Glutamatergic neuron (in vitro differentiated cells): ENCODE measurements around the gene SEC31A. TPM values are rescaled to one million over a fixed set of nuclear protein-coding genes. Genes with fewer than 3 reads are reported as not detected.
"Not testable (repeated sequence)": the region's sequence is repeated elsewhere in the genome, so short reads cannot be mapped to it uniquely, and the experiment has no call there.

Experiments
- DNase-seq: peaks from one replicate; pipeline ENCODE4 v3.0.0; 2022
- H3K27ac Mint-ChIP-seq: one replicate; pipeline ENCODE4 v1.8.0; 2020; ENCODE audit warnings: mild to moderate bottlenecking, mixed read lengths, inconsistent platforms; ENCODE audit not compliant: unreplicated experiment
- H3K27me3 Mint-ChIP-seq: one replicate; pipeline ENCODE4 v1.8.0; 2020; ENCODE audit warnings: mild to moderate bottlenecking, moderate library complexity, mixed read lengths, inconsistent platforms; ENCODE audit not compliant: unreplicated experiment
- H3K36me3 Mint-ChIP-seq: one replicate; pipeline ENCODE4 v1.8.0; 2020; ENCODE audit warnings: mild to moderate bottlenecking, mixed read lengths, inconsistent platforms; ENCODE audit not compliant: unreplicated experiment
- H3K4me1 Mint-ChIP-seq: one replicate; pipeline ENCODE4 v1.8.0; 2020; ENCODE audit warnings: mild to moderate bottlenecking, low read depth, mixed read lengths, inconsistent platforms; ENCODE audit not compliant: unreplicated experiment
- H3K4me3 Mint-ChIP-seq: one replicate; pipeline ENCODE4 v1.8.0; 2020; ENCODE audit warnings: mild to moderate bottlenecking, mixed read lengths, inconsistent platforms; ENCODE audit not compliant: unreplicated experiment
- H3K9me3 Mint-ChIP-seq: one replicate; pipeline ENCODE4 v1.8.0; 2020; ENCODE audit warnings: mild to moderate bottlenecking, moderate library complexity, mixed read lengths, inconsistent platforms; ENCODE audit not compliant: unreplicated experiment
- total RNA-seq: library from RNA; stranded (reverse); fragmentation: NEBNext Ultra II Directional; extraction: Animal tissue kit (Norgen Biotek cat#: 25700); gene quantifications from one replicate; pipeline ENCODE4 v1.2.1, GENCODE V29; 2021; ENCODE audit not compliant: unreplicated experiment
- TF ChIP-seq, protein P1 (sequence below): fragments of 200-600 bp; sonication (generic); IDR thresholded peaks from one replicate; pipeline ENCODE4 v1.5.0; 2021; ENCODE audit not compliant: partially characterized antibody, unreplicated experiment

Gene SEC31A
- total RNA-seq, 1 donor from 2014 or later: 201 TPM

DNA sequence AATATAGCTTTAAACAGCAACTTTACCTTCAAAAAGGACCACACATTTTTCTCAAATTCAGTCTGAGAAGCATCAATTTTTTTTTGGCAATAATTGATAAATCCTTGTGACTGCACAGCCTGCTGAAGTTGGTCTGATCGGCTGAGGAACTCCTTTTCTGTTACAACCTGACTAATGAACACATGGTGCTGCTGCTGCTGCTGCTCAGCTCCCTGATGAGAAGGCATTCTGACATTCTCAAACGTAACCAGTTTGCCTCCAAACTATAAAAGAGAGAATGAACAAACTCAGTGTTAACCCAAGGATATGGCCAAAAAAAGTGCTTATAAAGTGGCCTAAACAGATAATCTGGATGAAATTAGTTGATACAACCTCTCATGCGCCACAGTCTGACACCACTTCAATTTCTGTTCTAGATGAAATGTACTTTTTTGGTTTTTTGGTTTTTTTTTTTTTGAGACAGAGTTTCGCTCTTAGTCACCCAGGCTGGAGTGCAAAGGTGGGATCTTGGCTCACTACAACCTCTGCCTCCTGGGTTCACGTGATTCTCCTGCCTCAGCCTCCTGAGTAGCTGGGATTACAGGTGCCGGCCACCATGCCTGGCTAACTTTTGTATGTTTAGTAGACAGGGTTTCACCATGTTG lies 26.5 kb downstream of the SEC31A start:
- no peaks in the 10 kb centered on the region for H3K9me3 Mint-ChIP-seq
- no peak overlapping the region for H3K27ac Mint-ChIP-seq
- TF ChIP-seq, protein P1, sequence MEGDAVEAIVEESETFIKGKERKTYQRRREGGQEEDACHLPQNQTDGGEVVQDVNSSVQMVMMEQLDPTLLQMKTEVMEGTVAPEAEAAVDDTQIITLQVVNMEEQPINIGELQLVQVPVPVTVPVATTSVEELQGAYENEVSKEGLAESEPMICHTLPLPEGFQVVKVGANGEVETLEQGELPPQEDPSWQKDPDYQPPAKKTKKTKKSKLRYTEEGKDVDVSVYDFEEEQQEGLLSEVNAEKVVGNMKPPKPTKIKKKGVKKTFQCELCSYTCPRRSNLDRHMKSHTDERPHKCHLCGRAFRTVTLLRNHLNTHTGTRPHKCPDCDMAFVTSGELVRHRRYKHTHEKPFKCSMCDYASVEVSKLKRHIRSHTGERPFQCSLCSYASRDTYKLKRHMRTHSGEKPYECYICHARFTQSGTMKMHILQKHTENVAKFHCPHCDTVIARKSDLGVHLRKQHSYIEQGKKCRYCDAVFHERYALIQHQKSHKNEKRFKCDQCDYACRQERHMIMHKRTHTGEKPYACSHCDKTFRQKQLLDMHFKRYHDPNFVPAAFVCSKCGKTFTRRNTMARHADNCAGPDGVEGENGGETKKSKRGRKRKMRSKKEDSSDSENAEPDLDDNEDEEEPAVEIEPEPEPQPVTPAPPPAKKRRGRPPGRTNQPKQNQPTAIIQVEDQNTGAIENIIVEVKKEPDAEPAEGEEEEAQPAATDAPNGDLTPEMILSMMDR: no peak
- no peak for DNase-seq
- H3K4me1 Mint-ChIP-seq: no peaks in the 10 kb centered on the region
- H3K27me3 Mint-ChIP-seq: no peaks in the 10 kb centered on the region
- no peak overlapping the region for H3K4me3 Mint-ChIP-seq
- H3K36me3 Mint-ChIP-seq: no peaks in the 10 kb centered on the region

DNA sequence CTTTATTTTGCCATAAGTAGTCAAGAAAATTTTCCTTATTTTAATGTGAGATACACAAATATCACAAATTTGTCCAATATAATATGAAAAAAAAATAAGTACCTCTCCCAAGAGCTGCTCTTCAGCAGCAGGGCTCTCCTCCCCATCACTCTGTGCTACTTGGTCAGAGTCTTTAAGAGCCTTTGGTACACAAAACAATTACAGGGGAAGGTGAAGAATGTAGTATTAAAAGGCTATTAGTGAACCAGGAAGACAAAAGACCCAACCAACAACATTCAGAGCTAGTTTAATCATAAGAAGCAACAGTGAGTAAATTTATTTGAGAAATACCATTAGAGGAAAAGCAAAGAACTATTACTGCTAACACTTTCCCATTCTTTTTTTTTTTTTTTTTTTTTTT lies 29.4 kb downstream of the SEC31A start:
- no peaks in the 10 kb centered on the region for H3K36me3 Mint-ChIP-seq
- no peak overlapping the region for H3K27ac Mint-ChIP-seq
- no peaks in the 10 kb centered on the region for H3K9me3 Mint-ChIP-seq
- H3K4me1 Mint-ChIP-seq: no peaks in the 10 kb centered on the region
- no peaks in the 10 kb centered on the region for H3K27me3 Mint-ChIP-seq
- TF ChIP-seq, protein P1: no peak
- H3K4me3 Mint-ChIP-seq: no peak overlapping the region
- no peak for DNase-seq

DNA sequence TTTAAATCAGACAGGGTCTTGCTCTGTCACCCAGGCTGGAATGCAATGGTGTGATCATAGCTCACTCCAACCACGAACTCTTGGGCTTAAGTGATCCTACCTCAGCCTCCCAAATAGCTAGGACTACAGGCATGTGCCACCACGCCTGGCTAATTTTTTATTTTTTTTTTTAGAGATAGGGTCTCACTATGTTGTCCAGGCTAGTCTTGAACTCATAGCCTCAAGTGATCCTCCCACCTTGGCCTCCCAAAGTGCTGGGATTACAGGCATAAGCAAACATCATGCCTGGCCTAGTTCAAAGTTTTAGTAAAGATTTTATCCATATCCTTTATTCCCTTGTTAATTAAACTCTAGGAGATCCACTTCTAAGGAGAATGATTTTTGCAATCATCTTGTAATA lies 30.5 kb downstream of the SEC31A start:
- not testable (repeated sequence) for H3K27ac Mint-ChIP-seq, H3K27me3 Mint-ChIP-seq, H3K9me3 Mint-ChIP-seq, H3K4me3 Mint-ChIP-seq, H3K36me3 Mint-ChIP-seq, DNase-seq, H3K4me1 Mint-ChIP-seq

DNA sequence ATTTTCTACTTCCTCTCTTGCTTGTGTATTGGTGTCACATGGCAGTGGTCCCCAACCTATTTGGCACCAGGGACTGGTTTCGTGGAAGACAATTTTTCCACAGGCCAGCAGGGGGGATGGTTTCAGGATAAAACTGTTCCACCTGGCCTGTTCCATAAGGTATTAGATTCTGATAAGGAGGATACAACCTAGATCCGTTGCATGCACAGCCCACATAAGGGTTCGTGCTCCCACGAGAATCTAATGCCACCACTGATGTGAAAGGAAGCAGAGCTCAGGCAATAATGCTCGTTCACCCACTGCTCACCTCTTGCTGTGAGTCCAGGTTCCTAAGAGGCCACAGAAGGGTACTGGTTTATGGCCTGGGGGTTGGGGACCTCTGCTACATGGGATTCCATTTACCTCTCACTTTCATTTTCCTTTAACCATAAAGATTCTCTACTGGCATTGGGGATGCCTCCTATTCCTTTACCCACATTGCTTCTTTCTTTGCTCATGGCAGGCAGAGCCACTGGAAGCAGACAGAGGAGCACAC lies 38.1 kb downstream of the SEC31A start:
- Mint-ChIP-seq H3K27me3 (no peaks in the 10 kb centered on the region), H3K4me3 (no peak overlapping the region), H3K27ac (no peak overlapping the region), H3K36me3 (no peaks in the 10 kb centered on the region), H3K9me3 (no peaks in the 10 kb centered on the region), H3K4me1 (no peaks in the 10 kb centered on the region)
- no peak for DNase-seq
- TF ChIP-seq, protein P1: no peak

DNA sequence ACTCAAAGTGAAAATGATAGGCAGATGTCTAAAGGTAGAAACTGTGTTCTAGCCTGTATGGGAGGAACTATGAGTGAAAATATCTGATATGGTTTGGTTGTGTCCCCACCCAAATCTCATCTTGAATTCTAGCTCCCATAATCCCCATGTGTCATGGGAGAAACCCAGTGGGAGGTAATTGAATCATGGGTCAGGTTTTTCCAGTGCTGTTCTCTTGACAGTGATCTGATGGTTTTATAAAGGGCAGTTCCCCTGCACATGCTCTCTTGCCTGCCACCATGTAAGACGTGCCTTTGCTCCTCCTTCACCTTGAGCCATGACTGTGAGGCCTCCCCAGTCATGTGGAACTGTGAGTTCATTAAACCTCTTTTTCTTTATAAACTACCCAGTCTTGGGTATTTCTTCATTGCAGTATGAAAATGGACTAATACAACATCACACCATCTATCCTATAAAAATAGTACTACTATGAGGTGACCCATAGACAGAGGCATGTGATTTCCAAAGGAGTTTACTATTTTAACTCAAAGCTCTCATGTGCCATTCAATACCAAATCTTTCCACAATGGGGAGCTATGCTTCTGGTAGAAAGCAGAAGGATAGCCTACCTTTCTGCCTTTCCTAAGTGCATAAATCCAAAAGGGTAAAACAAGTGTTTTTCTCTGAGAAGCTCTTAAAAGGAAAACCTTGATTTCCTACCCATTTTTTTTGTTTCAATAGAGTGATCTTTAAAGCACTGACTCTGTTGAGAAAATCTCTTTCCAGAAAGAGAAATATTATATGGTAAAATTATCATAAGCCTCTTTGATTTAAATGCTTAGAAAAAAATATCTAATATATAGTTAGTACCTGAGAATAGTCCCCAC lies 38.8 kb downstream of the SEC31A start:
- H3K27ac Mint-ChIP-seq: no peak overlapping the region

More for the DNA sequence above, 38.8 kb downstream of the SEC31A start:
- Mint-ChIP-seq H3K9me3 (no peaks in the 10 kb centered on the region), H3K36me3 (no peaks in the 10 kb centered on the region), H3K4me3 (no peak overlapping the region), H3K4me1 (no peaks in the 10 kb centered on the region), H3K27me3 (no peaks in the 10 kb centered on the region)
- TF ChIP-seq, protein P1: no peak
- no peak for DNase-seq
